ENCODE data around the gene NR1D2.

Gene NR1D2

DNA sequence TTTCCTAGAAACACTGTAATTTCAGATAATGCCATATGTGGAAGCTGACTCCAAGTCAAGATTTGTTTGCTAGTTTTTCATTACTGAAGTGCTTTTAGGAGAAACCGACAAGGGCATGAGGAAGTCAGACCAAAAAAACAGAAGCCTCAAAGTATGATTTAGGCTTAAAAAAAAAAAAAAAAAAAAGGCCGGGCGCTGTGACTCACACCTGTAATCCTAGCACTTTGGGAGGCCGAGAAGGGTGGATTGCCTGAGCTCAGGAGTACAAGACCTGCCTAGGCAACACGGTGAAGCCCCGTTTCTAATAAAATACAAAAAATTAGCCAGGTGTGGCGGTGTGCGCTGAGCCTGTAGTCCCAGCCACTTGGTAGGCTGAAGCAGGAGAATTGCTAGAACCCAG, 16.6 kb upstream of the NR1D2 start:
- DNase-seq (ENCODE audit: insufficient read length, low spot score) (no peak), FAIRE-seq (no peak)
- no peak for TF ChIP-seq POLR2A (IDR thresholded peaks at IDR 0.05; ENCODE audit: low read depth, low read length)

DNA sequence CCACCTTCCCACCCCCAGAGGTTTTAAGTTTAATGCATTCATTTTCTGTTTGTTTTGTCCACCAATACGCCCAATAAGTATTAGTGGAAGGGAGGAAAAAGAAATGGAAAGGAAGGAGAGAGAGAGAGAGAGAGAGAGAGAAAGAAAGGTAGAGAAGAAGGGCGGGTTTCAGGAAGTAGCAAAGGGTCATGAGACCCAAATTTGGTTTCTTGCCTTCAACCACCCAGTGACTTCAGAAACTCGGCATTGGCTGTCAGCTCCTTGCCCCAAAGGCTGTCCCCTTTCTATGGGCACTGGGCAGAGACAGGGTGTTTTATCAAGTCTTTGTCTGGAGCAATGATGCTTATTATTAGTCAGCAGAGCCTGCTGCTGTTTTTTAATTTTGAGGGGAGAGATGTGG, 13.5 kb upstream of the NR1D2 start:
- TF ChIP-seq SPI1 (IDR thresholded peaks at IDR 0.05; ENCODE audit: low read depth, low read length) = no peak
- FAIRE-seq (peak; percentile 16), DNase-seq (ENCODE audit: insufficient read length, low spot score) (no peak)

DNA sequence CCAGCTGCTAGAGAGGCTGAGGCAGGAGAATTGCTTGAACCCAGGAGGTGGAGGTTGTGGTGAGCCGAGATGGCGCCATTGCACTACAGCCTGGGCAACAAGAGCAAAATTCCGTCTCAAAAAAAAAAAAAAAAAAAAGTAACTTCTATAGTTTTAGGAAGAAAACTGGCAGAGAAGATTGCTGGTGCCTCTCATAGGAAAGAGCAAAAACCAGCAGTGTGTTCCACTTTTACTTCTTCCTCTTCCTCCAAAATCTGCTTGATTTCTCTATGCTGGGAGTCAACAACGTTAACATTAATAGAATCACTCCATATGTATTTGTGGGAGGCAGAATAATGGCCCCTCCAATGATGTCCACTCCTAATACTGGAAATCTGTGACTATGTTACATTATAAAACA, 12.5 kb upstream of the NR1D2 start:
- TF ChIP-seq PAX5 (IDR thresholded peaks at IDR 0.05; ENCODE audit: insufficient read depth, low read length, severe bottlenecking) = no peak
- TF ChIP-seq TAF1 (IDR thresholded peaks at IDR 0.05; ENCODE audit: low read depth, low read length) = no peak
- no peak for TF ChIP-seq POU2F2 (IDR thresholded peaks at IDR 0.05; ENCODE audit: low read depth, low read length)
- no peak for TF ChIP-seq POLR2AphosphoS5 (IDR thresholded peaks at IDR 0.05; ENCODE audit: low read depth, low read length)
- no peak for TF ChIP-seq POLR2A (IDR thresholded peaks at IDR 0.05; ENCODE audit: low read depth, low read length)
- TF ChIP-seq SPI1 (IDR thresholded peaks at IDR 0.05; ENCODE audit: low read depth, low read length) = no peak
- no peak for FAIRE-seq
- no peak for DNase-seq (ENCODE audit: insufficient read length, low spot score)

DNA sequence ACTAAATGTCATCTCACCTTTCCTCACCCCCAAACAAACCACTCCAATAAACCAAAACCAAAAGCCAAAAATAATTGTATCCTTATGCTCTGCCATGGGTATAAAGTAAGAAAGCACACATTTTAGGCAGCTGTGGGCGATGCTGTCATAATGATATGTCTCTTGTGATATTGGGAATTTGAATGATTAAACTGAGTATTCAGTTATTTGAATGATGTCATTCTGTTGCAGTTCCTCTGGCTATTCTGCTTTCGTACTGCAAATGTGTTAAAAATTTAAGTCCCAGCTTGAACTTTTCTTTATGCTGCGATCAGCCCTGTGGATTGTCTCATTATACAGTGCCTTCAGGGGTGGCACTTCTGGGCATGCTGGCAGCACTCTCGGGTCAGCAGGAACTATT, 10.8 kb upstream of the NR1D2 start:
- DNase-seq (ENCODE audit: insufficient read length, low spot score) = no peak
- no peak for FAIRE-seq
- TF ChIP-seq PAX5 (IDR thresholded peaks at IDR 0.05; ENCODE audit: insufficient read depth, low read length, severe bottlenecking) (no peak), POLR2AphosphoS5 (IDR thresholded peaks at IDR 0.05; ENCODE audit: low read depth, low read length) (no peak), SPI1 (IDR thresholded peaks at IDR 0.05; ENCODE audit: low read depth, low read length) (no peak), POU2F2 (IDR thresholded peaks at IDR 0.05; ENCODE audit: low read depth, low read length) (no peak), POLR2A (IDR thresholded peaks at IDR 0.05; ENCODE audit: low read depth, low read length) (no peak), TAF1 (IDR thresholded peaks at IDR 0.05; ENCODE audit: low read depth, low read length) (no peak)

DNA sequence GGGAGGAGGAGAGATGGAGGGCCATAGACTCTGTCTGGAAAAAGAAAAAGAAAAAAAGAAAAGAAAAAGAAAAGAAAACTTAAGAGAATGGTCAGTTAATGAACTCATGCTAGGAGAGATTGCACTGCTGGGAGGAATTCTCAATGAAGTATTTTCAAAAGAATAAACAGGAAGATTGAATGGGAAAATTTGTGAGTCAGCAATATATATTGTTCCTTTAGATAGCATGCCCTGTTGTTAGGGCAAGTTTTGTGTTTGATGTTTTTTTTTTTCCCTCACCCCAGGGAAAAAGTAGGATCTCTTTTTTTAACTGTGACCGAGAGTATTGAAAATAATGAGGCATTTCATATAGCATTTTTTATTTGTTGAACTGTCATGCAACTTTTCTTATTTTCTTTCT, 7.8 kb upstream of the NR1D2 start:
- no peak for DNase-seq (ENCODE audit: insufficient read length, low spot score)
- TF ChIP-seq SPI1 (IDR thresholded peaks at IDR 0.05; ENCODE audit: low read depth, low read length) = no peak
- TF ChIP-seq POLR2A (IDR thresholded peaks at IDR 0.05; ENCODE audit: low read depth, low read length) = no peak
- no peak for TF ChIP-seq POLR2AphosphoS5 (IDR thresholded peaks at IDR 0.05; ENCODE audit: low read depth, low read length)
- no peak for TF ChIP-seq POU2F2 (IDR thresholded peaks at IDR 0.05; ENCODE audit: low read depth, low read length)
- TF ChIP-seq PAX5 (IDR thresholded peaks at IDR 0.05; ENCODE audit: insufficient read depth, low read length, severe bottlenecking) = no peak
- no peak for TF ChIP-seq TAF1 (IDR thresholded peaks at IDR 0.05; ENCODE audit: low read depth, low read length)

DNA sequence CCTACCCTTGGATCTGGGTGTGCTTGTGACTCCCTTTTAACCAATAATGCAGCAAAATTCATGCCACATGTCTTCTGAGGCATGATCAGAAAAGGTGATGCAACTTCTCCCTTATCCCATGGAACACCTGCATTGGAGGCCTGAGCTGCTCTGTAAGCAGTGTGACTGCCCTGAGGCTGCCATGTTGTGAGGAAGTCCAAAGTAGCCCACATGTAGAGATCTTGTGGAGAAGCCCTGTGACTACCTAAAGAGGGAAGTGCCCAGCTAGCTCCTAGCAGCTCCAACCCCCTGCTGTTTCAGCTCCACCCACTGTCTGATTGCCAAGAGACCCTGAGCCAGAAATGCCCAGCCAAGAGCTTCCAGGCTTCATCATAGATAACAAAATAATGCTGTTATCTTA, 6.4 kb upstream of the NR1D2 start:
- no peak for FAIRE-seq
- DNase-seq (ENCODE audit: insufficient read length, low spot score) = no peak
- TF ChIP-seq POLR2A (IDR thresholded peaks at IDR 0.05; ENCODE audit: low read depth, low read length) (no peak), PAX5 (IDR thresholded peaks at IDR 0.05; ENCODE audit: insufficient read depth, low read length, severe bottlenecking) (no peak), TAF1 (IDR thresholded peaks at IDR 0.05; ENCODE audit: low read depth, low read length) (no peak), POU2F2 (IDR thresholded peaks at IDR 0.05; ENCODE audit: low read depth, low read length) (no peak), POLR2AphosphoS5 (IDR thresholded peaks at IDR 0.05; ENCODE audit: low read depth, low read length) (no peak)

More for the DNA sequence above, 7.8 kb upstream of the NR1D2 start:
- FAIRE-seq = no peak

DNA sequence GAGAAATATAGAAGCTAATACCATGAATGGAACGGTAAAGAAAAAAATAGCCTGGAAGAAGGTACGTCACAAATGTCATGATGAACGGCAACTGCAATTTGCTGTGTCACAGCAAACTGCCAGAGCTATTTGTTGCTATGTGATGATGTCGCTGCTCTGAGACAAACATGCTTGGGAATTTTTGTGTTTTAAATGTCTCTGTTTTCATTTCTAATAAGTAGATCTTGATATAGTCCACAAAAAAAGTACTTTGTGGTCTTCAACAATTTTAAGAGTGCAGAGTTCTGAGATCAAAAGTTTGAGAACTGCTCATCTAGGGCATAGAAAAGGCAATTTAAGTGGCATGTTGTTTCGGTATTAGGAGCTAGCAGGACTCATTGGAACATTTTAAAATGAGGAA, 4.3 kb upstream of the NR1D2 start:
- DNase-seq (ENCODE audit: insufficient read length, low spot score) (no peak), FAIRE-seq (no peak)
- TF ChIP-seq POU2F2 (IDR thresholded peaks at IDR 0.05; ENCODE audit: low read depth, low read length) (no peak), TAF1 (IDR thresholded peaks at IDR 0.05; ENCODE audit: low read depth, low read length) (no peak), SPI1 (IDR thresholded peaks at IDR 0.05; ENCODE audit: low read depth, low read length) (no peak), POLR2AphosphoS5 (IDR thresholded peaks at IDR 0.05; ENCODE audit: low read depth, low read length) (no peak), PAX5 (IDR thresholded peaks at IDR 0.05; ENCODE audit: insufficient read depth, low read length, severe bottlenecking) (no peak), POLR2A (IDR thresholded peaks at IDR 0.05; ENCODE audit: low read depth, low read length) (no peak)

DNA sequence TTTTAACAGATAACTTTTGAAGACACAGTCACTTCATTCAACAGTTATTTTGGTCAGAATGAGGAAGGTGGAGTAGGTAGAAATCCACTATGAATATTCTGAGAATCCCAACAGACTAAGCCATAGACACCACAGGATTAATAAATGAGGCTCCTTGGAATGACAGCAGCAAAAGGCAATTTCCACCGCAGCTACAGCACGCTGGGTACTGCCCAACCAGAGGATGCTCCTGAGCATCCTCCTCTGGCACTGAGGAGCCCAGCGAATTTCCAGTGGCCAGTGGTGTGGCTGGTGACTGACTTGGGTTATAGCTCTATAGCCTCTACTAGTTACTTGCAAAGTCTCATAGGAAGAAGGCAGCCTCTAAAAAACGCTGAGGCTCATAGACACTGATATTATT, 3.6 kb upstream of the NR1D2 start:
- FAIRE-seq (no peak), DNase-seq (ENCODE audit: insufficient read length, low spot score) (no peak)
- TF ChIP-seq POLR2AphosphoS5 (IDR thresholded peaks at IDR 0.05; ENCODE audit: low read depth, low read length) (no peak), POU2F2 (IDR thresholded peaks at IDR 0.05; ENCODE audit: low read depth, low read length) (no peak), POLR2A (IDR thresholded peaks at IDR 0.05; ENCODE audit: low read depth, low read length) (no peak), TAF1 (IDR thresholded peaks at IDR 0.05; ENCODE audit: low read depth, low read length) (no peak), PAX5 (IDR thresholded peaks at IDR 0.05; ENCODE audit: insufficient read depth, low read length, severe bottlenecking) (no peak), SPI1 (IDR thresholded peaks at IDR 0.05; ENCODE audit: low read depth, low read length) (no peak)

DNA sequence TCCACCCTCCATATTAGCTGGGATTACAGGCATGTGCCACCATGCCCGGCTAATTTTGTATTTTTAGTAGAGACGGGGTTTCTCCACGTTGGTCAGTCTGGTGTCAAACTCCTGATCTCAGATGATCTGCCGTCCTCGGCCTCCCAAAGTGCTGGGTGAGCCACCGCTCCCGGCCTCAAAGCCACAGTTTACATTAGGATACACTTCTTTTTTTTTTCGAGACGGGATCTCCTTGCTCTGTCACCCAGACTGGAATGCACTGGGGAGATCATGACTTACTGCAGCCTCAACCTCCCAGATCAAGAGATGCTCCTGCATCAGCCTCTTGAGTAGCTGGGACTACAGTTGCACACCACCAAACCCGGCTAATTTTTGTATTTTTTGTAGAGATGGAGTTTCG, 2.5 kb upstream of the NR1D2 start:
- DNase-seq (ENCODE audit: insufficient read length, low spot score) (no peak), FAIRE-seq (no peak)
- TF ChIP-seq POLR2A (IDR thresholded peaks at IDR 0.05; ENCODE audit: low read depth, low read length) = no peak
- TF ChIP-seq POLR2AphosphoS5 (IDR thresholded peaks at IDR 0.05; ENCODE audit: low read depth, low read length) = no peak
- no peak for TF ChIP-seq SPI1 (IDR thresholded peaks at IDR 0.05; ENCODE audit: low read depth, low read length)
- no peak for TF ChIP-seq PAX5 (IDR thresholded peaks at IDR 0.05; ENCODE audit: insufficient read depth, low read length, severe bottlenecking)
- no peak for TF ChIP-seq POU2F2 (IDR thresholded peaks at IDR 0.05; ENCODE audit: low read depth, low read length)
- TF ChIP-seq TAF1 (IDR thresholded peaks at IDR 0.05; ENCODE audit: low read depth, low read length) = no peak

DNA sequence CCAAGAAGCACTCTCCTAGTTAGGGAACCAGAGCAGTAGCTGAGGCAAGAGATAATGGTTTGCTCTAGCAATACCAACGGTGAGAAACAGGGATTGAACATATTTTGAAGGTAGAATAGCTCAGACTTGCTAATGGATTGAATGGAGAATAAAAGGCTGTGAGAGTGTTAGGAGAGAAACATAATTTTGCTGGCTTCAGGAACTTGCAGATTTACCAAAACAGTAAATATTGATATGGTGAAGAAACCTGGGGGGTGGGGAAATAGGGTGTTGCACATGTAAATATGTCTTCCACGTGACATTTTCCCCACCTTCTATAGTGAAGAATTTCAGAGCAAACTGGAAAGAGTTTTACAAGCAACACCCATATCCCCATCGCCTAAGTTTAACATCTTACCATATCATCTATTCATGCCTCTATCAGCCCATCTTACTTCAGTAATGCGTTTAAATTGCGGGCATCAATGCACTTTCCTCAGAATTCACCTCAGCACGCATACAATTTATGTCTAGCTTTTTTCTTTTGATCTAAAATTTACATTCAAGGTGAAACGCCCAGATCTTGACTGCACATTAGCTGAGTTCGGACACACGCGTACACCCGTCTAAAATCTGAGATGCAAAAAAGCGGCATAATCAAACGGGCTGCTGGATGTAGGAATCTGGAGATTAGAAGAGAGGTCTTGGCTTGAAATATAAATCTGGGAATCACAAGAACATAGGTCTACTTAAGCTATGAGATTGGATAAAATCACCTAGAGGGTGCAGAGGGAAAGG, 891 bp upstream of the NR1D2 start:
- DNase-seq (ENCODE audit: insufficient read length, low spot score) (no peak), FAIRE-seq (no peak)
- TF ChIP-seq SPI1 (IDR thresholded peaks at IDR 0.05; ENCODE audit: low read depth, low read length) = no peak
- no peak for TF ChIP-seq POLR2A (IDR thresholded peaks at IDR 0.05; ENCODE audit: low read depth, low read length)
- no peak for TF ChIP-seq TAF1 (IDR thresholded peaks at IDR 0.05; ENCODE audit: low read depth, low read length)
- no peak for TF ChIP-seq PAX5 (IDR thresholded peaks at IDR 0.05; ENCODE audit: insufficient read depth, low read length, severe bottlenecking)
- TF ChIP-seq POLR2AphosphoS5 (IDR thresholded peaks at IDR 0.05; ENCODE audit: low read depth, low read length) = no peak
- TF ChIP-seq POU2F2 (IDR thresholded peaks at IDR 0.05; ENCODE audit: low read depth, low read length) = no peak

All from GM12891 (cell line).